Stimulated activated CD4-positive, alpha-beta T cell treated with anti-CD3 and anti-CD28 coated beads, Interleukin-4, amount 100 ng/mL, for 24 hours (primary cell): ENCODE measurements around the gene SH3PXD2A.
"Not testable (repeated sequence)": the region's sequence is repeated elsewhere in the genome, so short reads cannot be mapped to it uniquely, and the experiment has no call there.

Experiments used
- DNase-seq: peaks from one replicate; pipeline ENCODE4 v3.0.0-alpha.2; 2020

SH3PXD2A gene

DNA sequence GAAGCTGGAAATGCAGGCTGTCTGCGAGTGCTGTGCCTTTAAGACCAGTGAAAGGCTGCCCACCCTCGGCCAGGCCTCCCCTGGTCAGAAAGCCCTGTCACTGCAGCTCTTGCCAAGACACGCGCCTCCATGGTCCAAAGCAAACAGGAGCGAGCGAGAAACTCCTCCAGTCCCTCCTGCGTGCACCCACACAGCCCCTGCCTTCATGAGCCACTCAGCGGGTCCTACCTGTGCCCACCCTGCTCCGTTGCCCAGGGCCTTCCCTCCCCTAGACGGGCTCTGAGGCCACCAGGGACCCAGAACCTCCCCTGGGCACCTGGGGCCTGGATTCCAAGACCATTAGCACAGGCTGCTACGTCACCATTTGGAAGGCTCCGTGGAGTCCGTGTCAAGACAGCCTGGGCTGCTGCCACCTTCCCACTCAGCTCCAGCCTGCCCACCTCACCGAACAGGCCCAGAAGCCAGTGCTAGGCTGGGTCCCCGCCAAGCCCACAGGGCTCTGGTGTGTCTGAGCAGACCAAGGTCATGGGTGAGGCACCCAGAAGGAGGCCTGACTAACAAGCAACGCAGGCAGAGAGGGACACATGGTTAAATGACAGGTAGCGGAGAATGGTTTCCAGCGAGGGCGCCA, 217.3 kb downstream of the SH3PXD2A start:
- no peak for DNase-seq

DNA sequence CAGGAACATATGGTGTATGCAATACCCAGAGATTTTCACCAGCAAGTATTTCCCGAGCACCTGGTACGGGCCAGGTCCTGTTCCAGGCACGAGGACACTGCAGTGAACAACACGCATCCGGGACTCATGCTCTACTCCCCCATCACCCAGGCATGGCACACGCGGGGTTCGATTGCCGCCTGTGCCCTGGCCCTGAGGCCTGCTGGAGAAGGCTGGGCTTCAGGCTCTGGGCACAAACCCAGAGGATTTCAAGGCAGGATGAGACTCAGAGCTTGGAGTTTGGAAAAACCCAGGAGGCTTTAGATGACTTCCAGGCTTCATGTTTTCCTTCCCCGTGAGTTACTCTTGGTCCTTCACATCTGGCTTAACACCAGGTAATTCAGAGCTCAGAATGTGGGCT, 218.4 kb downstream of the SH3PXD2A start:
- no peak for DNase-seq

DNA sequence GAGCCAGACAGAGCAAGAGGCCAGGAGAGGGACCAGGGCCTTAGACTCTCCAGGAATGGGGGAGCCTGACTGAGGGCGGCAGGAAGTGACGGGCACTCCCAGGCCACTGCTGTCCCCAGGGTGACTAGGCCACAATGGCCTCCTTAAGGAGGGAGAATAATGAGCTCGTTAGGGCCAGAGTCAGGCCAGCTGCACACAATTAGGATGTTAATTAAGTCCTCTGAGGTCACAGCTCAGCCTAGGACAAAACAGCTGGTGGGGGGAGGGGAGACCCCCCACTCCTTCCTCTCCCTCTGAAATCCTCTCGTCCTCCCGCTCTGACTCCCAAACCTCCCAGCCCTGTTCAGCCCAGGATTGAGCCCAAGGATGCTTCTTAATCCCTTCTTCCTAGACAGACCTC, 218.9 kb downstream of the SH3PXD2A start:
- no peak for DNase-seq

DNA sequence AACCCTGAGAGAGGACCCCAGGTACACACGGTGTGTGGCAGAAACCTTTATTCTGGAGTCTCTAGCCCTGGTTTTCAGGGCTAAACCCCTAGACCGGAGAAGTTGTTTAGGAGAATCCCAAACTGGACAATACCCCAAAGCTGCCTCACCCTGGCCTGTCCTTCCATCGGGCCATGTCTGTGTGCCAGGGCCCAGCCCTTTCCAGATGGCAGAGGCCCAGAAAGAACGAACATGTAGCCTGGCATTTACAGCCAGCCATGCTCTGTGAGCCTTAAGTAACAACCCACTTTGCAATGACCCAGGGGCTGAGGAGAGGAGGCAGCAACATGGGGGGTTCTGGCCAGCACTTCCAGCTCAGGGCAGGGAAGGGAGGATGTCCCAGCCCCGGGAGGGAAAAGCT, 219.8 kb downstream of the SH3PXD2A start:
- no peak for DNase-seq

DNA sequence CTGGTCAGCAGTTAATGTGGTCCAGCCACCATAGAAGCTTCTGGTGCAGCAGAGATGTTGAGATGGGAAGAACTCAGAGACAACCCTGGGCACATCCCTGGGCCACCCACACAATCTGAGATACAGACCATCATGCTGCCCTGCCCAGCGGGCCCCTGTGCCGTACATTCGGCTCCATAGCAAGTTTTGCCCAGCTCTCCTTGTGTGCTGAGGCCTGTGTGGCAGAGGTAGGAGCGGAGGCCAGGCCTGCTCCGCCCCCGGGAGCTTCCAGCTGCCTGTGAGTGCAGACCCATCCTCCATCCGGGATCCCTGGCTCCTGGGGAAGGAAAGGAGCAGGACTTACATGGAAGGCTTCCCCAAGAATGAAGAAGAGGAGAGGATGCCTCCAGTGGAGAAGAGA, 221.5 kb downstream of the SH3PXD2A start:
- DNase-seq, result no peak

DNA sequence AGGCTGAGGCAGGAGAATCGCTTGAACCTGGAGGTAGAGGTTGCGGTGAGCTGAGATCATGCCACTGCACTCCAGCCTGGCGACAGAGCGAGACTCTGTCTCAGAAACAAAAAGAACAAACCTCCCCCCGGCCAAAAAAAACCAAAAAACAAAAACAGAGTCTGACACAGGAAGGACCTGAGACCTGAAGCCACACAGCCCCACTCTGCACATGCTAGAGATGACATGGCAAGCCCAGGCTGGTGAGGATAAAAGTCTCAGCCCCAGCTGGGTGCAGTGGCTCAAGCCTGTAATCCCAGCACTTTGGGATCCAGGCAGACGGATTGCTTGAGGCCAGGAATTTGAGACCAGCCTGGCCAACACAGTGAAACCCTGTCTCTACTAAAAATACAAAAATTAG, 222.5 kb downstream of the SH3PXD2A start:
- DNase-seq, result not testable (repeated sequence)

DNA sequence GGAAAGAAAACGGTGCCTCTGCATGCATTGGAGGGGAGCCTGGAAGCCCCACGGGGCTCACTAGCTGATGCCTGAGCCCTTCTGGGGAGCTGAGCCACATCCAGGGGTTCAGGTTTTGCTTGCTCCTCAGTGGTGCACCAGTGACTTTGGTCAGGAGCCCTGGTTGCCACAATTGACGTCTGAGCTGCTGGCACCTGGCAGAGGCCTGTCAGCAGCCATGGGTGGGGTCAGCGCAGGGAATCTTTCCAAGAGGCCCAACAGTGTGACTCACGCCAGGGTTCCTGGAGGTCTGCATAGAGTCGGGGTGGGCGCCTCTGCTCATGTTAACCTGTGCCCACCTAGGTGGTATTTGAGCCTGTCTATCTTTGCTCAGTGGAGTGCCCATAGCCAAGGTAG, 223.1 kb downstream of the SH3PXD2A start:
- DNase-seq, result no peak

DNA sequence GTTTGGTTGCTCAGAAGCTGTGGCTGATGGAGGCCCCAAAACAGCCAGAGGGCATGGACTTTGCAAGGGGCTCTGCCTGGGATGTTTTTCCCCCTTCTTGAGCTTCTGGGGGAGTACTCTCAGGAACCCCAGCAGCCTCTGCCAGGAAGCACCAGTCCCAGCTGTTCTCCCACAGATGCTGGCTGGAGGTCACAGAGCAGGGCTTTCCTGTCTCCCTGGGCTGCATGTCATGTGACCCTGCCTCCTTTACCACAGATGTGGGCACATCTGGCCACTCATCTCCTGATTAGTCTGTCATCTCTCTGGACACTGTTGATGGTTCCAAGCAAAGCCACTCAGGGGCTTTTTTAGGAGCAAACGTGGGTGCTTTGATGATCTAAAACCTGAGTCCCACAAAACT, 225.2 kb downstream of the SH3PXD2A start:
- DNase-seq, result no peak

DNA sequence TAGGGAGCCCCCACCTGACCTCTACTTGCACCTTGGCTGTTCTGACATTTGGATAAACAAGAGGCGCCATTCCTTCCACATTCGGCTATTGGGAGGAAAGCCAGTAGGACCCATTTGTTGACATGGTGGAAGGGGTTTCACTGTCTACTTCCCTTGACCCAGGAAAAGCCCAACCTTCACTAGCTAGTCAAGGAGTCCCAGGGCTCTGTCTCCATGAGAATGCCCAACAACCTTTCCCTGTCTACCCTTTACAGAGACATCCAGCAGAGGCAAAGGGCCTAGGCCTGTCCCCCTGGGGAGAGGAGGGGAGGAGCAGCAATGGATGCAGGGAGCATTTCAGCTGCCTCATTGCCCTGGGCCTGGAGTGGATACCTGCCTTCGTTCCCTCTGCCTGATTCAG, 225.8 kb downstream of the SH3PXD2A start:
- no peak for DNase-seq

DNA sequence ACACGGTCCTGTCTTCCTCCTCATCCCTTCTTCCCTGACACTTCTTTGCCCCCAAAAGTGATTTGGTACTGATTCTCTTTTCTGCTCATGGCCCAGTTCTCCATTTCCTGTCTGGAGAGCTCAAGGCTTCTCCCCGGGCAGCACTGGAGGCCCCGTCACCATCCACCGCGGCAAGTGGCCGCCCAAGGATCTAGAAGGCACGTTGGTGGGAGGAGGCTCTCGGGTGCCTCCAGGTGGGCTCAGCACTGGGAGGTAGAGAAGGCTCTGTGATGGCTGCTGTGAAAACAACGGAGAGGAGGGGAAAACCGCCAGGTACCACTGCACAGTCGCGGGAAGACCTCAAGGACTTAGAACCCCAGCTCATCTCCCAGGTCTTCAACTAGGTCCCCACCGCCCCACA, 227.5 kb downstream of the SH3PXD2A start:
- DNase-seq, result no peak

DNA sequence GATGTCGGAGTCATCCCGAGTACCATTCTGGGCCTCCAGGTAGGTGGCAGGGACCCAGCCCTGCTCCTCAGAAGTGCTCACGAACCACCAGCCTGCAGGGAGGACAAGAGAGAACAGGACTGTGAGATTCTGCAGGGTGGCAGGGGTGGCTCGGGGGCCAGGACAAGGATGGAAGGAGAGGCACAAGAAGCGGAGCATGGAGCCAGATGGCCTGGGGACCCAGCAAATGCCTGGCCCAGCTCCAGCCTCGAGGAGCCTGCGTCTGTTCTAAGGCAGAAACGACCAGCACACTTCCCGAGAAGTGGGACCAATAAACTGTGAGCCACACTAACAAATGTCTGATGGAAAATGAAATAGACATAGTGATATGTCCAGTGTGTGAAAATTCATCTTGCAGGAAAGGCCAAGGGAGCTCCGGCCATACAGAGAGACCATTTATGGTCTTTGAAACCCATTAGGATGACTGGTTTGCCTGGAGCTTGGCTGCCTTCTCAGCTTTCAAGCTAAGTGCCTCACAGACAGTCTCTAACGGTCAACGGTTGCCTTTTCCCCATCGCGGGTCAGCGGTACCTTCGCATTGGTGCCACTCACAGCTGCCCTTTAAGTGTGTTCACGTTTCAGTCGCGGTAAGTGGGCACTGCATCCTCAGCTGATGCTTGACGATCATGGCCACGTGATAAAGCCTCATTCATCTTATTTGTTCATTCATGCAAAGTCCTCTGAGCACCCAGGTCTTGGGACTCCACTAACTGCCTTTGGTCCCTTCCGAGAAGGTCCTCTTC, 228.1 kb downstream of the SH3PXD2A start:
- DNase-seq, result no peak

DNA sequence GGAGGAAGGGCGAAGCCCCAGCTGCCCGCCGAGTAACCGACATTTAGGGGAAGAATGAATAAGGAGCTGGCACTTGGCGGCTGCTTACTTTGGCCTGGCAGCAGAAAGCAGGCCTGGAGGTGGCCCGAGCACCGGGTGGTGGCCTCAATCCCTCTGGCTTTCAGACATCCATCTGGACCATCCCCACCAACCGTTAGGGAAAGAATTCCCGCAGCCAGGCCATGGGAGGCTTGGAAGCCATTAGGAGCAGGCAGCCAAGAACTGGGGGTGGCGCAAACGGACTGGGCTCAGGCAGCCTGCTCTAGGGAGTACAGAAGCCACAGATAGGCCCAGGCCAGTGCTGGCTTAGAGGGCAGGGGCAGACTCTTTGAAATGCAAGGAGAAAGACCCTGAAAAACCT, 229.2 kb downstream of the SH3PXD2A start:
- no peak for DNase-seq

DNA sequence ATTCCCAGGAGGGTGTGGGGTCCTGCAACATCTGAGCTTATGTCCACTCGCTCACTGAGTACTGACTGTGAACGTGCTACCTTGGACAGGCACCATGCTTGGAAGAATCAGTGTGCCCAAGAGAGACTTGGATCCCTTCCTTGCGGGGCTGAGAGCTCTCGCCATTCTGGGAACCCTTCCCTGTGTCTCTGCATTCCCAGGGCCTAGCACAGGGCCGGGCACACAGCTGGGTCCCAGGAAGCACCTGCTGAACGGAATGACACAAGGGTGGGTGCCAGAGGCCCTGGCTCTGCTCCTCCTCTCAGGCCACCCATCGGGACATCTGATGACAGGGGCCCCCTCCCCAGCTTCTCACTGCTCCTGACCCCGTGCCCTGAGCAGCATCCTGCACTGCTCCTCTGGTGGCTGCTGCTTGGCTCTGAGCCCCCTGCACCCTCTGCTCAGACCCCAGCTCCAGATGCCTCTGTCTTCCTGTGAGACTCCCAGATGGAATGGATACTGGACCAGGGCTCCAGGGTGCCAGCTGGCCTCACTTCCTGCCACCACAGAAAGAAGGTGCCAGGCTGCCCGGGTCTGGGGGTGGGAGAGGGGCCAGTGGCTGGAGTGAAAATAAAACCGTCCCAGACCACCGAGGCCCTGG, 232.3 kb downstream of the SH3PXD2A start:
- no peak for DNase-seq

DNA sequence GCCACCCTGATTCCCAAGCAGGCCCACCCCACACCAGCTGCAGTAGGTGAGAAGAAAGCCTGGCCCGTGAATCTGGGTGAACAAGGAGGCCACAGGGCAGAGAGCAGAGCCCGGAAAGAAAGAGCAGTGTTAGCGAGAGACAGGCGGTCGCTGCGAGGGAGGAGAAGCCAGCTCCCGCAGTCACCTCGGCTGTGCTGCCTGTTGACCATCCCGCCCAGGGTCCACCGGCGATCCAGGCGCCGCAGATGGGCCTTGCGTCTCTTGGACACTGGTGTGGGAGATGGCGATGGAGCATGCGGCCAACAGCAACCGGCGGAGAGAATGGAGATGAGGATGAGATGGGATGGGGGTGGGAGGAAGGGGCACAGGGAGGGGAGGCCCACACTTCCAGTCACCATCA, 233.1 kb downstream of the SH3PXD2A start:
- no peak for DNase-seq

DNA sequence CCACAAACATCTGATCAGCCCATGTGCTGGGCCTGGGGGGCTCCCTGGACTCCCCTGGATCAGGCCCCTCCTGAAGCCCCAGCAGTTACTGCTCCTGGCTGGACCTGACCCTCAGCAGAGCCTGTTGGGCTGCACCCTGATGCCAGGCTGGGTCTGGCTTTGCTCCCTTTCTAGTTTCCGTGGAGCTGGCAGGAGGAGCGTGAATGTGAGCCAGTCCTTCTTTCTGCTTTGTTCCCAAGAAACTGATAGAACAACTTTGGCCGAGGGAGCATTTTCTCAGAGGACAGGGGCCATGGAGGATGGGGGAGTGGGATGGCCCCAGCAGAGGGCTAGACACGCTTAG, 233.6 kb downstream of the SH3PXD2A start:
- DNase-seq, result no peak

DNA sequence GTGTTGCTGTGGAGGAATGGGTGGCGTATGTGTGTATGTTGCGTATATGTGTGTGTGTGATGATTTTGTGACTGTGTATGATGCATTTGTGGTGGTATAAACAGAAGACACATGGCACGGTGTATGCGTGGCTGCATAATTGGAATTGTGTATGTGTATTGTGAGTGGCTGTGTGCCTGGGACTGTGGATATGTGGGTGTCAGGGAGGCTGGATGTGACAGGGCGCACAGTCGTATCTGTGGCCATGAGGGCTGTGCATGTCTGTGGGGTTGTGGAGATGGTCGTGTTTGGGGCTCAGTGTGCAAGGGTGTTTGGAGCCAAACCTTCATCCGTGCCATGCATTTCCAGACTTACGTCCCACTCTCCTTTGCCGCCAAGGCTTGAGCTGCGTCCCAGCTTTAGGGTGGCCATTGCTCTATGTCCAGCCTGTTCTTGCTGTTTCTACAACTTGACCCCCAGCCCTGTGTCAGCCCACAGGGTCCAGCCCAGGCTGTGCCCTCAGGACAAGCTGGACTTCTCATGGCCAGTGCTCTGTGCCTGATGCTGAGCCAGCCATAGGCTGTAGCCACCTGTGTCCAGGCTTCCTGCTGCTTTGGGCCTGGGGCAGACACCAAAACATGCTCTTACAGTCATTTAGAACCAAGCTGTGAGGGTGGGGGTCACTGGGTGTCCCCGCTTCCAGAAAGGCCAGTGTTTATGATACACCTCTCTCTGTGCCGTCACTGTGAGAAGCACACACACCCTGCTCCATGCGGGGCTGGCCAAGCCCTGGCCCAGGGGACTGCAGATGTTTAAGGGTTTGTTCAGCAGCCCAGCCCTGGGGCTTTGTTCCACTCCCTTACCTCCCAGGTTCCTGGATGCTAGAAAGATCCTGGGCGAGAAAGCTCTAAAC, 234.2 kb downstream of the SH3PXD2A start:
- no peak for DNase-seq

DNA sequence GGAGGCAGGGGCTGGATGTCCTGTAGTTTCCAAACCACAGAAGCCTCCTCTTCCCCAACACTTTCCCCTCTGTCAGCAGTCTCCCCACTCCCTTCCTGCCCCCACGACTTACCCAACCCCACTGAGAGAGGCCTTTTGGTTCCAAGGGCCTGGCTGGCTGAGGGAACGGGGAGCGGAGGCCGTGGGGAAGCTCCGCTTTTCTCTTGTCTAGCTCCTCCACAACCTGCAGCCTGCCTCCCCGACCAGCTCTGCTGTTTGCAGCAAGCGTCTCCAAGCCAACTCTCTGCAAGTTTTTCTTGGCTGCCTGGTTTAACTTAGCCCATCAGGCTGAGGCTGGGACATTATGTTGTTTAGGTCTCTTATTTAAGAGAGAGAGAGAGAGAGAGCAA, 235.0 kb downstream of the SH3PXD2A start:
- DNase-seq, result no peak

DNA sequence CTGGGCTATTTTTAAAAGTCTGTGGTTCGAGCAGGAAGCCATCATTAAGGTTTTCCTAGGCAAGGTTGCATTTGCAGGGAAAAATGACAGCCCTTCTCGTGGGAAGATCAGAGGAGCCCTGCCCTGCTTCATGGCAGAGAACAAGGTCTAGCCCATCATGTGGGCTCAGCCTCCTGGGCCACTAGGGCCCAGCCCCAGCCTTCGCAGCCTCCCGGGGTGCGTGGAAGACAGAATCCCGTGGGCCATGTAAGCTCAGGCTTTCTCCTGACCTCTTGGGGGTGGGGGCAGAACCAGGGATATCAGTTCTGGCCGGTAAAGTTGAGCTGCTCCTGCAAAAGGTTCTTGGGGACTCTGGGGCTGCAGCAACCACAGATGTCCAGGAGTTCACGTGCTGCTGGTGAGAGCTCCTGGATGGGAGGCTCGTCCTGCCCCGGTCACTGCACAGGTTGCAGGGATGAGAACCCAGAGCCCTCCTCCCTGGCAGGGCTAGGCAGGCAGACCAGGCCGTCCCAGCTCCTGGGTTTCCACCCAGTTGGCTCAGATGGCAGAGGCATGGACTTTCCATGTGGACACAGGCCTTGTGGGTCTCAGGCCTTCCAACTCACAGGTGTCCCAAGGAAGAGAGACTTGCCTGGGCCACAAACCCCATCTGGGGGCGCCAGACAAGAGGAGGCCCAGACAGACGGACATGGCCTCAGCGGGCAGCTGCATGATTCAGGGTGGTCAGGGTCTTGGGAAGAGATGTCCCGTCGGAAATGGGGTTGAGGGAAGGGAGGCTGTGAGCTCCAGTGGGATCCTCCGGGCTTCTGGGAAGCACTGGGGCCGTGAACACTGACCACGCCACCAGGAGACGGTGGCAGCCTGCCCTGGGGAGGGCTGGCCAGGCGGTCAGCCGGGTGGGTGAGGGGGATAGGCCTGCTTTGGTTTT, 235.7 kb downstream of the SH3PXD2A start:
- no peak for DNase-seq

DNA sequence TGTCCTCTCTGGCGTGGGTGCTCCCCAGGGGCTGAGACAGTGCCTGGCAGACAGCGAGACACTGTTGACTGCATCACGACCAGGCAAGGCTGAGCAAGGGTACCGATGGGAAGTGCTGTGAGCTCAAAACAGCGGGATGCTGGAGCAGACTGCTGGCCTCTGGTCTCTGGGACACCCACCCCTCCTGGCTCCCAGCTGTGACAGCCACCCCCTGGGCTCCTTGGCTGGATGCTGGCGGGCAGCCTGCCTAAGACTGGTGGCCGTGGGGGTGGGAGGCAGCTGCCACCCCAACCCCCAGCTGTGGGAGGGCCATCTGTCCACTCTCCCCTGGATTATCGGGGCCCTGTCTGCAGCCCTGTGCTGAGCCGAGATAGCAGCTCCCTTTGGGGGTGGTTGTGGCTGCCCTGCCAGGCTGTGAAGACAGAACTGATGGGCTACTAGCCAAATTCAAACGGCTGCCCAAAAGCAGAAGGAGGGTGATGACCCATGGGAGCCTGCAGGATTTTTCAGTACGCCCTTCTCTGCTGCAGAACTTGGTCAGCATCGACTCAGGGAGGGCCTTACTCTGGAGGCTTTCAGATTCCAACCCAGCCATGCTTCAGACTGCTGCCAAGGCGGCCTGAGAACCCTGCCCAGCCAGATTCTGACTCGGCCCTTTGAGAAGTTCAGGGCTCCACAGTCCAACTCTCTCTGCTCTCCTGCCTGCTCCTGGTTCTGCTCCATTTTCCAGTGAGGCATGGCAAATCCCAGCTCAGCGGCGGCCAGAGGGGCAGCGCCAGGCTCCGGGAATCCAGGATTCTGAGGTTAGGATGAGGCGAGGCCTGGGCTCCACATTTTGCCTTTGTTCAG, 236.6 kb downstream of the SH3PXD2A start:
- DNase-seq, result no peak

DNA sequence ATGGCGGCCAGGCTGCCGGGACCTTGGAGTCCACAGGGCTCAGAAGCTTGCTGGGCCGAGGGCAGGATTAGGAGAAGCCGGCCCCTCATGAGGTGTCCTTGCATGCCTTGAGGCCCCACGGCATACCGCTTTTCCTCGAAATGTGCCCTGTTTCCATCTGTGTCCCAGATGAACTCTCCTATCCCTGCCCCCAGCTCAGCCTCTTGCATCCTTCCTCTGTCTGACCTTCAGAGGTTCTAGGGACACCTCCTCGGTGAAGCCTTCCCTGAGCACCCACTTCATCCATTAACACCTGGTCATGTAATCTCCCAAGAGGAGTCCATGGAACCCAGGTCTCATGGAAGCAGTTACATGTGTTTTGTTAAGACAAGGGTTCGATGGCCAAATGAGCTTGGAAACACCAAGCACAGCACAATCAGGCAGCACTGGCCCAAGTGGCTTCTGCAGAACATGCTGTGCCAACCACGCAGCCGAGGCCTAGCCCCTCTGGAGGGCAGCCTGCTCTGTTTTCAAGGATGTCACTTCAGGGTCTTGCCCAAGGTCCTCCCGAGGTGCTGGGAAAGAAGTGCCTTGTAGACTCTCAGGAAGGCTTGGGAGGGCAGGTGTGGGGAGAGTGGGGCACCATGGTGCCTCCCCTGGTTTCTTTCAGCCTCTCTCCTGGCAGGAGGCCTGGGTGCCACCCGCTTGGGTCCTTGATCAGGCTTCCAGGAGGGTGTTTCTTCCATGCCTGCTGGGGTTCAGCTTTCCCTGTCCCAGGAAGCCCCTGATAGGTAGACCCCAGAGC, 237.6 kb downstream of the SH3PXD2A start:
- DNase-seq, result no peak
